Transverse colon (tissue), 4 donors: ENCODE data around the gene HOXB5.

Experiments used
- CTCF ChIP-seq, 5 experiments: fragments of 200-600 bp in 3 of 5; fragments of 450-650 bp in 2 of 5; sonication (generic) in 3 of 5; IDR thresholded peaks; 1 replicate in 2 of 5; 2 replicates in 3 of 5; pipeline ENCODE4 v1.5.1; 2016 to 2017; ENCODE audit warnings: antibody characterized with exemption in 5 of 5, inconsistent platforms in 3 of 5, mild to moderate bottlenecking in 2 of 5, moderate library complexity in 1 of 5
- EP300 ChIP-seq: sonication (generic); formaldehyde crosslinking; IDR thresholded peaks from one replicate; pipeline ENCODE4 v1.6.1; 2017; ENCODE audit warnings: antibody characterized with exemption, low read depth
- POLR2AphosphoS5 ChIP-seq, 3 donors: sonication (generic); formaldehyde crosslinking; IDR thresholded peaks; one replicate each; pipeline ENCODE4 v1.6.1; 2016; ENCODE audit warnings: antibody characterized with exemption in 3 of 3

GRCh38 chr17:48556229-48556575, 37.4 kb downstream of the HOXB5 start:
- no peak for TF ChIP-seq CTCF (IDR thresholded peaks at IDR 0.05)
- TF ChIP-seq POLR2AphosphoS5 (IDR thresholded peaks at IDR 0.05) = no peak
- no peak for TF ChIP-seq EP300
